Muscle of back (tissue), 10 donors: ENCODE results near the gene CTDSPL2. TPM values are rescaled to one million over a fixed set of nuclear protein-coding genes. Genes with fewer than 3 reads are reported as not detected.

ENCODE experiments used
- polyA plus RNA-seq, 10 donors: library from polyadenylated mRNA; unstranded; fragments of 120-200 nt; gene quantifications; one replicate each; pipeline ENCODE4 v1.2.1, GENCODE V29; 2013; ENCODE audit not compliant: insufficient read length in 10 of 10

CTDSPL2 gene
- polyA plus RNA-seq, 10 donors = 33.9 to 46.6 (median 41.6) TPM

Other genes with a start within 250 kb of the CTDSPL2 start
- gene FRMD5, start 232.4 kb upstream of the CTDSPL2 start, polyA plus RNA-seq = under 1 TPM; 0.15 to 0.75 (median 0.42) TPM
- gene GOLM2, start 138.9 kb upstream of the CTDSPL2 start, polyA plus RNA-seq = 10 to 100 TPM; 79.2 to 92.2 (median 86.6) TPM
- gene EIF3J, start 109.5 kb downstream of the CTDSPL2 start, polyA plus RNA-seq = 100 to 1,000 TPM in 1 of 10 donors, 10 to 100 TPM in 9; 72.3 to 103 (median 90.1) TPM
- gene SPG11, start 236.0 kb downstream of the CTDSPL2 start, polyA plus RNA-seq = 10 to 100 TPM; 32.4 to 56.5 (median 38.3) TPM